Measurements from ENCODE around the gene ZYG11B.
"Not testable (repeated sequence)": the region's sequence is repeated elsewhere in the genome, so short reads cannot be mapped to it uniquely, and the experiment has no call there.

Gene ZYG11B

GRCh38 chr1:52691821-52692220 lies 34.4 kb upstream of the ZYG11B start:
- WGBS, 2 experiments (ENCODE audit: insufficient coverage in 2 of 2) = 93 to 100% methylated on average over 3 of the region's 3 CpGs
- Histone ChIP-seq H3K4me3 (ENCODE audit: extremely low read depth, insufficient read depth, low read length, poor library complexity, severe bottlenecking) (no peak overlapping the region), H3K36me3 (ENCODE audit: control insufficient read depth, insufficient read depth, low read length) (peaks cover 61% of the 10 kb centered on the region), H3K27ac (ENCODE audit: low read depth, low read length, severe bottlenecking) (no peak overlapping the region), H3K9me3 (ENCODE audit: control insufficient read depth, low read length) (no peaks in the 10 kb centered on the region), H3K4me1 (ENCODE audit: control insufficient read depth, insufficient read depth, low read length, poor library complexity, severe bottlenecking) (no peaks in the 10 kb centered on the region)

DNA sequence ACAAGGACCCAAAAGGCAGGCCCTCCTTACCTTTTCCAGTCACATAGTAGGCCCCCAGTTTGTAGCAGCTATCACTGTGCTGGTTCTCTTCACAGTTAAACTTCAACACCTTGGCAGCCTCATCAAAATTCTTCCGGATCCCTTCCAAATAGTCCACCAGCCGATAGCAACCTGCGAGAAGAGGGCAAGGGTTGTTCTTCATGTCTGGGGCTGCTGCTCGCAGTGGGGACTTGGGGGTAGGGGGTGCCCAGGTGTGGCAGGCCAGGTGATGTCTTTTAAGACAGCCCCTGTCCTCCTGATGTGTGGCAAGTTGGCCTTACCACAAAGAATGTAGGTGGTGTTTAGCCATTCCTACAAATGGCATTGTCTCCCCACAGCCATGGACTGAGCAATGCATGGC lies 33.6 kb upstream of the ZYG11B start:
- no peaks in the 10 kb centered on the region for H3K4me1 ChIP-seq (ENCODE audit: control insufficient read depth, insufficient read depth, low read length, poor library complexity, severe bottlenecking)
- H3K4me3 ChIP-seq (ENCODE audit: extremely low read depth, insufficient read depth, low read length, poor library complexity, severe bottlenecking) = no peak overlapping the region
- whole genome bisulfite sequencing, 2 experiments (ENCODE audit: insufficient coverage in 2 of 2) = 100% methylated on average over 2 to 4 of the region's 4 CpGs
- H3K9me3 ChIP-seq (ENCODE audit: control insufficient read depth, low read length) = no peaks in the 10 kb centered on the region
- peaks cover 52% of the 10 kb centered on the region for H3K36me3 ChIP-seq (ENCODE audit: control insufficient read depth, insufficient read depth, low read length)
- no peak overlapping the region for H3K27ac ChIP-seq (ENCODE audit: low read depth, low read length, severe bottlenecking)

- not testable (repeated sequence) for H3K9me3 ChIP-seq (ENCODE audit: control insufficient read depth, low read length); H3K27ac ChIP-seq (ENCODE audit: low read depth, low read length, severe bottlenecking); H3K4me1 ChIP-seq (ENCODE audit: control insufficient read depth, insufficient read depth, low read length, poor library complexity, severe bottlenecking); H3K4me3 ChIP-seq (ENCODE audit: extremely low read depth, insufficient read depth, low read length, poor library complexity, severe bottlenecking)
- 90 to 96% methylated on average over 4 to 7 of the region's 10 CpGs for WGBS, 2 experiments (ENCODE audit: insufficient coverage in 2 of 2)
- H3K36me3 ChIP-seq (ENCODE audit: control insufficient read depth, insufficient read depth, low read length) = peaks cover 46% of the 10 kb centered on the region
These were observed 32.9 kb upstream of the ZYG11B start for GRCh38 chr1:52693351-52693750.

DNA sequence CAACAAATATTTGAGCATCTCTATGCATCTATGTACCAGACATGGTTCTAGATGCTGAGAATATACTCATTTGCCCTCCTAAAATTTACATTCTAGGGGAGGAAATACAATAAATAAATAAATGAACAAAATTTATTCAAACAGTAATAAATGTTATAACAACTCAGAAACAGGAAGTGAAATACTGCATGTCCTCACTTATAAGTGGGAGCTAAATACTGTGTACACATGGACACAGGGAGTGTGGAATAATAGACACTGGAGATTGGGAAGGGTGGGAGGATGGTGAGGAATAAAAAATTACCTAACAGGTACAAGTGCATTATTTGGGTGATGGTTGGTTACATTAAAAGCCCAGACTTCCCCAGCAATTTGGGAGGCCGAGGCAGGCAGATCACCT lies 32.4 kb upstream of the ZYG11B start:
- H3K36me3 ChIP-seq (ENCODE audit: control insufficient read depth, insufficient read depth, low read length) = peaks cover 41% of the 10 kb centered on the region
- H3K4me1 ChIP-seq (ENCODE audit: control insufficient read depth, insufficient read depth, low read length, poor library complexity, severe bottlenecking) = no peaks in the 10 kb centered on the region
- no peaks in the 10 kb centered on the region for H3K9me3 ChIP-seq (ENCODE audit: control insufficient read depth, low read length)
- H3K27ac ChIP-seq (ENCODE audit: low read depth, low read length, severe bottlenecking) = no peak overlapping the region
- 100% methylated on average over 1 of the region's 1 CpG for WGBS, 2 experiments (ENCODE audit: insufficient coverage in 2 of 2)
- H3K4me3 ChIP-seq (ENCODE audit: extremely low read depth, insufficient read depth, low read length, poor library complexity, severe bottlenecking) = no peak overlapping the region

DNA sequence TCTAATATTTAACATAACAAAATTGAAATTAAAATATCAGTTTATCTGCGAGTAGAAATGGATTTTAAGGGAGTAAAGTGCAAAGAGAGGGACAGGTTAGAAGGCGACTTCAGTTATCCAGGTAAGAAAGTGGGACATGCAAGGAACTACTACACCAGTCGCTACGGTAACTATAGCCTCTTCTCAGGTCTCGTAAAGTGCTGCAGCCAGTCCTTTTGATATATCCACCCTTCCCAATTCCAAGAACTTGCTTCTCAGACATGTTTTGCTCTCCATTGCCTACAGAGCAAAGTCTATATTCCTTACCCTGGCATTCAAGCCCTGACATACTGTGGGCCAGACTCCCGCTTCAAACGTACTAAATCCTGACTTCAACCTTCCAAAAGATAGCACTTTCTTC lies 30.6 kb upstream of the ZYG11B start:
- 97 to 98% methylated on average over 5 to 7 of the region's 7 CpGs for WGBS, 2 experiments (ENCODE audit: insufficient coverage in 2 of 2)

GRCh38 chr1:52697795-52698674 lies 28.2 kb upstream of the ZYG11B start, which contains the start of gene COA7:
Gene COA7, minus strand, starts transcription at chr1:52698347. Its CDS starts 21 bp downstream, at chr1:52698326.
- Histone ChIP-seq H3K9me3 (ENCODE audit: control insufficient read depth, low read length) (no peaks in the 10 kb centered on the region), H3K4me3 (ENCODE audit: extremely low read depth, insufficient read depth, low read length, poor library complexity, severe bottlenecking) (peak within 1 kb of the TSS; percentile 59), H3K4me1 (ENCODE audit: control insufficient read depth, insufficient read depth, low read length, poor library complexity, severe bottlenecking) (no peaks in the 10 kb centered on the region), H3K36me3 (ENCODE audit: control insufficient read depth, insufficient read depth, low read length) (peaks cover 10% of the 10 kb centered on the region), H3K27ac (ENCODE audit: low read depth, low read length, severe bottlenecking) (peak within 1 kb of the TSS; percentile 62)
- WGBS, 2 experiments (ENCODE audit: insufficient coverage in 2 of 2) = 3 to 5% methylated on average over 56 to 67 of the region's 68 CpGs

More for the DNA sequence above, 30.6 kb upstream of the ZYG11B start:
- Histone ChIP-seq H3K4me1 (ENCODE audit: control insufficient read depth, insufficient read depth, low read length, poor library complexity, severe bottlenecking) (no peaks in the 10 kb centered on the region), H3K4me3 (ENCODE audit: extremely low read depth, insufficient read depth, low read length, poor library complexity, severe bottlenecking) (no peak overlapping the region), H3K9me3 (ENCODE audit: control insufficient read depth, low read length) (no peaks in the 10 kb centered on the region), H3K27ac (ENCODE audit: low read depth, low read length, severe bottlenecking) (no peak overlapping the region), H3K36me3 (ENCODE audit: control insufficient read depth, insufficient read depth, low read length) (peaks cover 31% of the 10 kb centered on the region)

- H3K36me3 ChIP-seq (ENCODE audit: control insufficient read depth, insufficient read depth, low read length) = no peaks in the 10 kb centered on the region
- peak overlapping the region; percentile 40 for H3K4me3 ChIP-seq (ENCODE audit: extremely low read depth, insufficient read depth, low read length, poor library complexity, severe bottlenecking)
- 3 to 7% methylated on average over 28 to 31 of the region's 35 CpGs for WGBS, 2 experiments (ENCODE audit: insufficient coverage in 2 of 2)
- H3K9me3 ChIP-seq (ENCODE audit: control insufficient read depth, low read length) = no peaks in the 10 kb centered on the region
- peak overlapping the region; percentile 24 for H3K27ac ChIP-seq (ENCODE audit: low read depth, low read length, severe bottlenecking)
- H3K4me1 ChIP-seq (ENCODE audit: control insufficient read depth, insufficient read depth, low read length, poor library complexity, severe bottlenecking) = peaks cover 3% of the 10 kb centered on the region
These were observed 23.1 kb upstream of the ZYG11B start for GRCh38 chr1:52702886-52703787.

- Histone ChIP-seq H3K36me3 (ENCODE audit: control insufficient read depth, insufficient read depth, low read length) (no peaks in the 10 kb centered on the region), H3K27ac (ENCODE audit: low read depth, low read length, severe bottlenecking) (no peak overlapping the region), H3K4me3 (ENCODE audit: extremely low read depth, insufficient read depth, low read length, poor library complexity, severe bottlenecking) (no peak overlapping the region), H3K4me1 (ENCODE audit: control insufficient read depth, insufficient read depth, low read length, poor library complexity, severe bottlenecking) (peaks cover 3% of the 10 kb centered on the region), H3K9me3 (ENCODE audit: control insufficient read depth, low read length) (no peaks in the 10 kb centered on the region)
- WGBS, 2 experiments (ENCODE audit: insufficient coverage in 2 of 2) = 92 to 96% methylated on average over 3 of the region's 6 CpGs
These were observed 20.1 kb upstream of the ZYG11B start for GRCh38 chr1:52706136-52706670.

GRCh38 chr1:52706941-52707926 lies 19.0 kb upstream of the ZYG11B start:
- Histone ChIP-seq H3K9me3 (ENCODE audit: control insufficient read depth, low read length) (no peaks in the 10 kb centered on the region), H3K36me3 (ENCODE audit: control insufficient read depth, insufficient read depth, low read length) (no peaks in the 10 kb centered on the region), H3K27ac (ENCODE audit: low read depth, low read length, severe bottlenecking) (peak overlapping the region; percentile 82), H3K4me1 (ENCODE audit: control insufficient read depth, insufficient read depth, low read length, poor library complexity, severe bottlenecking) (peaks cover 3% of the 10 kb centered on the region), H3K4me3 (ENCODE audit: extremely low read depth, insufficient read depth, low read length, poor library complexity, severe bottlenecking) (no peak overlapping the region)
- WGBS, 2 experiments (ENCODE audit: insufficient coverage in 2 of 2) = 86 to 88% methylated on average over 11 to 15 of the region's 18 CpGs

Data from mesodermal cell (in vitro differentiated cells).